HCT116 (cell line): ENCODE results near the gene ST3GAL3. TPM values are rescaled to one million over a fixed set of nuclear protein-coding genes. Genes with fewer than 3 reads are reported as not detected.
A peak's percentile ranks its signal among the peaks of the same experiment; 100 is the strongest.

ENCODE experiments used
- ATAC-seq: fragments of 200-7000 bp; cut with Tn5 transposase; 2 replicates; pipeline ENCODE4 v1.9.1; 2020; ENCODE audit warnings: mild to moderate bottlenecking, moderate library complexity
- BruUV-seq: library from RNA; stranded (reverse); fragments of 400-500 nt; replicated peaks from 2 replicates; lab custom pipeline; 2021; lab: Mats Ljungman, UMichigan
- CTCF ChIA-PET: fragments of 300-600 bp; sonication (Branson Sonifier 250); formaldehyde crosslinking; loops from one replicate; lab custom pipeline; 2021; ENCODE audit warnings: antibody characterized with exemption; lab: Charles Lee
- POLR2A ChIA-PET: fragments of 300-600, 350-600 bp; sonication (Branson Sonifier 250); formaldehyde crosslinking; loops from one replicate; lab custom pipeline; 2021; ENCODE audit warnings: antibody characterized with exemption; lab: Charles Lee
- RAD21 ChIA-PET, 2 experiments: fragments of 300-600 bp; sonication (Branson Sonifier 250); formaldehyde crosslinking; loops; one replicate each; lab custom pipeline; 2023; ENCODE audit warnings: low total read pairs in 2 of 2; ENCODE audit not compliant: uncharacterized antibody in 2 of 2, unreplicated experiment in 2 of 2, low non-redundant PET in 1 of 2; lab: Charles Lee
- DNase-seq: peaks from one replicate; pipeline ENCODE4 v3.0.0-alpha.2; 2010; ENCODE audit warnings: low read depth, low spot score
- H2AFZ ChIP-seq: fragments of 200-600 bp; shearing (Covaris generic), sonication (generic); 2 replicates; pipeline ENCODE4 v1.6.1; 2017; ENCODE audit warnings: low read depth, mixed run types, mixed read lengths, antibody characterized with exemption, low read length; ENCODE audit not compliant: poor library complexity, severe bottlenecking
- H3K27ac ChIP-seq: 2 replicates; pipeline ENCODE4 v1.5.1; 2012; ENCODE audit warnings: low read depth, low read length
- H3K27me3 ChIP-seq: fragments of 200-600 bp; sonication (generic); 2 replicates; pipeline ENCODE4 v1.6.1; 2016; ENCODE audit warnings: mixed run types, low read length, mixed read lengths; ENCODE audit not compliant: insufficient read depth
- H3K36me3 ChIP-seq, 2 experiments: fragments of 200-500 bp in 1 of 2; fragments of 200-600 bp in 1 of 2; sonication (Bioruptor generic) in 1 of 2; sonication (generic) in 1 of 2; 2 replicates each; pipeline versions ENCODE4 v1.5.1 to v1.6.1; 2014 to 2016; ENCODE audit warnings: low read length in 2 of 2, inconsistent platforms in 1 of 2, mixed read lengths in 1 of 2, mixed run types in 1 of 2; ENCODE audit not compliant: insufficient read depth in 2 of 2, control insufficient read depth in 1 of 2
- H3K4me1 ChIP-seq, 2 experiments: fragments of 200-600 bp in 1 of 2; sonication (generic) in 1 of 2; 2 replicates each; pipeline versions ENCODE4 v1.5.1 to v1.6.1; 2012 to 2017; ENCODE audit warnings: low read length in 2 of 2, inconsistent platforms in 1 of 2, mild to moderate bottlenecking in 1 of 2, mixed read lengths in 1 of 2, mixed run types in 1 of 2, moderate library complexity in 1 of 2; ENCODE audit not compliant: insufficient read depth in 2 of 2, control insufficient read depth in 1 of 2
- H3K4me2 ChIP-seq: fragments of 200-600 bp; sonication (generic); 2 replicates; pipeline ENCODE4 v1.6.1; 2017; ENCODE audit warnings: mixed run types, low read length, mixed read lengths
- H3K4me3 ChIP-seq, 2 experiments: fragments of 200-600 bp in 1 of 2; sonication (generic) in 1 of 2; replicated peaks in 1 of 2; 2 replicates each; pipeline ENCODE4 v1.5.1; 2011 to 2016; ENCODE audit warnings: low read length in 2 of 2, control low read depth in 1 of 2, low read depth in 1 of 2, mild to moderate bottlenecking in 1 of 2, mixed read lengths in 1 of 2, mixed run types in 1 of 2
- H3K79me2 ChIP-seq: fragments of 200-600 bp; sonication (generic); 2 replicates; pipeline ENCODE4 v1.6.1; 2017; ENCODE audit warnings: mild to moderate bottlenecking, mixed run types, low read length, moderate library complexity, mixed read lengths; ENCODE audit not compliant: insufficient read depth
- H3K9ac ChIP-seq: fragments of 200-600 bp; sonication (generic); 2 replicates; pipeline ENCODE4 v1.6.1; 2016; ENCODE audit warnings: low read length, mixed read lengths
- H3K9me2 ChIP-seq: fragments of 200-600 bp; sonication (generic), shearing (Covaris generic); 2 replicates; pipeline ENCODE4 v1.6.1; 2017; ENCODE audit warnings: mixed run types, mild to moderate bottlenecking, moderate library complexity; ENCODE audit not compliant: insufficient read depth
- H3K9me3 ChIP-seq, 2 experiments: fragments of 200-500 bp in 1 of 2; fragments of 200-600 bp in 1 of 2; sonication (Bioruptor generic) in 1 of 2; sonication (generic) in 1 of 2; 2 replicates each; pipeline ENCODE4 v1.6.1; 2014 to 2017; ENCODE audit warnings: low read length in 2 of 2, mixed read lengths in 2 of 2, inconsistent platforms in 1 of 2, low read depth in 1 of 2, mild to moderate bottlenecking in 1 of 2, mixed run types in 1 of 2, moderate library complexity in 1 of 2; ENCODE audit not compliant: control insufficient read depth in 1 of 2, insufficient read depth in 1 of 2
- H4K20me1 ChIP-seq: fragments of 200-600 bp; sonication (generic), shearing (Covaris generic); 2 replicates; pipeline ENCODE4 v1.6.1; 2017; ENCODE audit warnings: mixed run types, mild to moderate bottlenecking, moderate library complexity; ENCODE audit not compliant: insufficient read depth
- CEBPB ChIP-seq: IDR thresholded peaks from 2 replicates; pipeline ENCODE4 v1.6.1; 2012; ENCODE audit warnings: low read depth
- EGR1 ChIP-seq: IDR thresholded peaks from 2 replicates; pipeline ENCODE4 v1.6.1; 2012; ENCODE audit warnings: low read depth
- FOSL1 ChIP-seq: IDR thresholded peaks from 2 replicates; pipeline ENCODE4 v1.6.1; 2012; ENCODE audit warnings: low read depth
- RAD21 ChIP-seq: IDR thresholded peaks from 2 replicates; pipeline ENCODE4 v1.6.1; 2012; ENCODE audit warnings: low read depth, mild to moderate bottlenecking
- REST ChIP-seq: IDR thresholded peaks from 2 replicates; pipeline ENCODE4 v1.6.1; 2012; ENCODE audit warnings: low read depth
- SP1 ChIP-seq: IDR thresholded peaks from 2 replicates; pipeline ENCODE4 v1.6.1; 2012; ENCODE audit warnings: low read depth
- TCF7L2 ChIP-seq: IDR thresholded peaks from 2 replicates; pipeline ENCODE4 v1.7.0; 2011; ENCODE audit warnings: borderline replicate concordance, inconsistent platforms; ENCODE audit not compliant: insufficient read depth, insufficient read length; ENCODE audit errors: extremely low read depth
- ZBTB33 ChIP-seq: IDR thresholded peaks from 2 replicates; pipeline ENCODE4 v1.6.1; 2011; ENCODE audit warnings: mild to moderate bottlenecking, low read length, moderate library complexity; ENCODE audit not compliant: insufficient replicate concordance; ENCODE audit errors: extremely low read depth
- ZNF274 ChIP-seq: fragments of 200-500 bp; sonication (Bioruptor generic); IDR thresholded peaks from 2 replicates; pipeline ENCODE4 v1.6.1; 2014; ENCODE audit warnings: mild to moderate bottlenecking, low read depth, low read length, inconsistent platforms
- intact Hi-C: fragments of 100-400 bp; cut with micrococcal nuclease; formaldehyde crosslinking; loops from 2 replicates; pipeline ENCODE4 v1.10.0; 2022
- total RNA-seq: library from RNA; stranded (reverse); gene quantifications from one replicate; pipeline ENCODE4 v1.2.1, GENCODE V29; 2021; ENCODE audit not compliant: unreplicated experiment
- TF ChIP-seq, protein P1 (sequence below), 3 experiments: fragments of 200-600 bp in 1 of 3; sonication (generic) in 1 of 3; IDR thresholded peaks in 2 of 3; conservative IDR thresholded peaks in 1 of 3; 2 replicates each; pipeline ENCODE4 v1.5.1; 2012 to 2017; ENCODE audit warnings: low read depth in 2 of 3, low read length in 2 of 3, antibody characterized with exemption in 1 of 3, borderline replicate concordance in 1 of 3, control low read depth in 1 of 3, mild to moderate bottlenecking in 1 of 3, mixed read lengths in 1 of 3, mixed run types in 1 of 3, moderate library complexity in 1 of 3; ENCODE audit not compliant: insufficient read depth in 1 of 3

Gene ST3GAL3
- total RNA-seq, 1 experiment from 2014 or later = 7.2 TPM

- Histone ChIP-seq H3K27me3 (no peaks in the 10 kb centered on the region), H3K36me3 (no peaks in the 10 kb centered on the region), H3K4me1 (peaks cover 6 to 24% of the 10 kb centered on the region in 2 experiments; a peak in 3 of 4 replicates)
- CTCF ChIA-PET = interaction anchor here (0.6 kb wide), 1 partner anchor 54 kb away, joined by 3 read pairs; no protein-coding TSS in a partner anchor
- TF ChIP-seq CEBPB (peak; percentile 85), REST (no peak), FOSL1 (0 out of 2 replicates have a peak, but pooled peaks have one; percentile 16), SP1 (no peak)
- TF ChIP-seq, all 23 proteins: peak for 2
- ChIA-PET POLR2A (no interaction called here), RAD21 (no interaction called here)
- H3K27ac ChIP-seq = no peak overlapping the region
- DNase-seq (no peak), ATAC-seq (no peak)
- no TSS peak for BruUV-seq
- no peaks in the 10 kb centered on the region for H4K20me1 ChIP-seq
- no peak overlapping the region for H2AFZ ChIP-seq
- 0 out of 2 replicates have a peak, but pooled peaks cover 3% of the 10 kb centered on the region for H3K9me2 ChIP-seq
- no peak overlapping the region for H3K9ac ChIP-seq
- no peak overlapping the region for H3K4me3 ChIP-seq
- no peaks in the 10 kb centered on the region for H3K9me3 ChIP-seq
- peak overlapping the region; percentile 18; the same call in 1 of the 2 replicates for H3K4me2 ChIP-seq
- H3K79me2 ChIP-seq = no peaks in the 10 kb centered on the region
- intact Hi-C loops = no loop called here
These were observed 160.8 kb downstream of the ST3GAL3 start for GRCh38 chr1:43867976-43868740.

GRCh38 chr1:43868741-43869067 lies 161.4 kb downstream of the ST3GAL3 start:
- Histone ChIP-seq H3K4me2 (no peak overlapping the region), H4K20me1 (no peaks in the 10 kb centered on the region), H3K9me2 (0 out of 2 replicates have a peak, but pooled peaks cover 3% of the 10 kb centered on the region), H3K4me3 (no peak overlapping the region), H3K79me2 (no peaks in the 10 kb centered on the region), H3K9me3 (no peaks in the 10 kb centered on the region), H3K36me3 (no peaks in the 10 kb centered on the region), H3K9ac (no peak overlapping the region), H3K27me3 (no peaks in the 10 kb centered on the region), H2AFZ (no peak overlapping the region), H3K4me1 (peaks cover 6 to 24% of the 10 kb centered on the region in 2 experiments; a peak in 3 of 4 replicates), H3K27ac (no peak overlapping the region)
- ChIA-PET POLR2A (no interaction called here), CTCF (no interaction called here), RAD21 (no interaction called here)
- BruUV-seq = no TSS peak
- intact Hi-C loops = no loop called here
- ATAC-seq (no peak), DNase-seq (no peak)
- TF ChIP-seq ZBTB33 = no peak
- no peak for TF ChIP-seq EGR1
- TF ChIP-seq RAD21 = no peak
- TF ChIP-seq TCF7L2 = no peak
- TF ChIP-seq FOSL1 = no peak
- TF ChIP-seq, protein P1, sequence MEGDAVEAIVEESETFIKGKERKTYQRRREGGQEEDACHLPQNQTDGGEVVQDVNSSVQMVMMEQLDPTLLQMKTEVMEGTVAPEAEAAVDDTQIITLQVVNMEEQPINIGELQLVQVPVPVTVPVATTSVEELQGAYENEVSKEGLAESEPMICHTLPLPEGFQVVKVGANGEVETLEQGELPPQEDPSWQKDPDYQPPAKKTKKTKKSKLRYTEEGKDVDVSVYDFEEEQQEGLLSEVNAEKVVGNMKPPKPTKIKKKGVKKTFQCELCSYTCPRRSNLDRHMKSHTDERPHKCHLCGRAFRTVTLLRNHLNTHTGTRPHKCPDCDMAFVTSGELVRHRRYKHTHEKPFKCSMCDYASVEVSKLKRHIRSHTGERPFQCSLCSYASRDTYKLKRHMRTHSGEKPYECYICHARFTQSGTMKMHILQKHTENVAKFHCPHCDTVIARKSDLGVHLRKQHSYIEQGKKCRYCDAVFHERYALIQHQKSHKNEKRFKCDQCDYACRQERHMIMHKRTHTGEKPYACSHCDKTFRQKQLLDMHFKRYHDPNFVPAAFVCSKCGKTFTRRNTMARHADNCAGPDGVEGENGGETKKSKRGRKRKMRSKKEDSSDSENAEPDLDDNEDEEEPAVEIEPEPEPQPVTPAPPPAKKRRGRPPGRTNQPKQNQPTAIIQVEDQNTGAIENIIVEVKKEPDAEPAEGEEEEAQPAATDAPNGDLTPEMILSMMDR (IDR thresholded peaks at IDR 0.05 in 2 of 3, conservative IDR thresholded peaks at IDR 0.05 in 1 of 3; ENCODE audit: borderline replicate concordance in 1 of 3, insufficient read depth in 1 of 3, low read depth in 2 of 3, low read length in 2 of 3) = no peak
- TF ChIP-seq ZNF274 = no peak
